OCI-LY1 (cell line): ENCODE results near the gene PACRG.

Source experiments
- H2AFZ ChIP-seq: fragments of 200-600 bp; sonication (generic), shearing (Covaris generic); 2 replicates; pipeline ENCODE4 v1.6.0; 2014; ENCODE audit warnings: antibody characterized with exemption, mild to moderate bottlenecking, low read length
- H3F3A ChIP-seq: fragments of 200-600 bp; sonication (generic), shearing (Covaris generic); 2 replicates; pipeline ENCODE4 v1.6.0; 2014; ENCODE audit warnings: mild to moderate bottlenecking, antibody characterized with exemption, low read length, moderate library complexity; ENCODE audit not compliant: insufficient read depth
- H3K27ac ChIP-seq: fragments of 200-600 bp; sonication (generic); 2 replicates; pipeline ENCODE4 v1.5.1; 2014; ENCODE audit warnings: low read length, mixed run types, mild to moderate bottlenecking, low read depth; ENCODE audit not compliant: poor library complexity, severe bottlenecking
- H3K27me3 ChIP-seq: fragments of 200-600 bp; sonication (generic); 2 replicates; pipeline ENCODE4 v1.6.0; 2014; ENCODE audit warnings: antibody characterized with exemption, mild to moderate bottlenecking, low read length, moderate library complexity; ENCODE audit not compliant: insufficient read depth
- H3K36me3 ChIP-seq: fragments of 200-600 bp; sonication (generic); 2 replicates; pipeline ENCODE4 v1.6.1; 2014; ENCODE audit warnings: mild to moderate bottlenecking, antibody characterized with exemption, low read length, moderate library complexity, mixed read lengths; ENCODE audit not compliant: insufficient read depth
- H3K4me1 ChIP-seq: fragments of 200-600 bp; sonication (generic); 2 replicates; pipeline ENCODE4 v1.5.1; 2014; ENCODE audit warnings: mild to moderate bottlenecking, low read length, moderate library complexity; ENCODE audit not compliant: insufficient read depth, severe bottlenecking
- H3K4me2 ChIP-seq: fragments of 200-600 bp; sonication (generic), shearing (Covaris generic); 2 replicates; pipeline ENCODE4 v1.6.1; 2014; ENCODE audit warnings: low read length
- H3K4me3 ChIP-seq: fragments of 200-600 bp; sonication (generic); 2 replicates; pipeline ENCODE4 v1.5.1; 2014; ENCODE audit warnings: low read length, low read depth, mild to moderate bottlenecking, mixed read lengths; ENCODE audit not compliant: poor library complexity, severe bottlenecking
- H3K79me2 ChIP-seq: fragments of 200-600 bp; shearing (Covaris generic); 2 replicates; pipeline ENCODE4 v1.6.1; 2016; ENCODE audit warnings: mixed run types, low read length, mixed read lengths; ENCODE audit not compliant: insufficient read depth
- H3K9ac ChIP-seq: fragments of 200-600 bp; sonication (generic), shearing (Covaris generic); 2 replicates; pipeline ENCODE4 v1.6.1; 2014; ENCODE audit warnings: mild to moderate bottlenecking, low read length, mixed read lengths
- H3K9me2 ChIP-seq: fragments of 200-600 bp; sonication (generic), shearing (Covaris generic); 2 replicates; pipeline ENCODE4 v1.6.1; 2014; ENCODE audit warnings: low read depth, mild to moderate bottlenecking, low read length, mixed read lengths
- H3K9me3 ChIP-seq: fragments of 200-600 bp; shearing (Covaris generic); 2 replicates; pipeline ENCODE4 v1.6.1; 2014; ENCODE audit warnings: low read length, mixed read lengths
- H4K20me1 ChIP-seq: fragments of 200-600 bp; sonication (generic), shearing (Covaris generic); 2 replicates; pipeline ENCODE4 v1.6.0; 2016; ENCODE audit warnings: mild to moderate bottlenecking, low read length; ENCODE audit not compliant: insufficient read depth
- CTCF ChIP-seq: fragments of 200-600 bp; sonication (generic), shearing (Covaris generic); IDR thresholded peaks from 2 replicates; pipeline ENCODE4 v1.5.1; 2017; ENCODE audit warnings: mild to moderate bottlenecking, antibody characterized with exemption, low read length, moderate library complexity, mixed read lengths
- EZH2 ChIP-seq: fragments of 200-600 bp; sonication (generic), shearing (Covaris generic); IDR thresholded peaks from 2 replicates; pipeline ENCODE4 v1.8.0; 2017; ENCODE audit warnings: borderline replicate concordance, mixed run types, mild to moderate bottlenecking, antibody characterized with exemption, low read length, moderate library complexity, mixed read lengths

PACRG gene

GRCh38 chr6:163328411-163328810 is 600.6 kb downstream of the PACRG start:
- Histone ChIP-seq H2AFZ (no peak overlapping the region), H4K20me1 (no peaks in the 10 kb centered on the region), H3K27me3 (peaks cover 4% of the 10 kb centered on the region; the same call in 1 of the 2 replicates), H3K9me2 (no peaks in the 10 kb centered on the region), H3F3A (no peaks in the 10 kb centered on the region), H3K4me3 (no peak overlapping the region), H3K9ac (no peak overlapping the region), H3K9me3 (no peaks in the 10 kb centered on the region), H3K79me2 (no peaks in the 10 kb centered on the region), H3K4me2 (no peak overlapping the region), H3K4me1 (no peaks in the 10 kb centered on the region), H3K36me3 (no peaks in the 10 kb centered on the region), H3K27ac (no peak overlapping the region)
- TF ChIP-seq EZH2, result no peak
- TF ChIP-seq CTCF, result no peak

GRCh38 chr6:163329991-163330390 is 602.2 kb downstream of the PACRG start:
- Histone ChIP-seq H3F3A (no peaks in the 10 kb centered on the region), H3K79me2 (no peaks in the 10 kb centered on the region), H2AFZ (no peak overlapping the region), H3K27me3 (0 out of 2 replicates have a peak, but pooled peaks cover 3% of the 10 kb centered on the region), H3K4me2 (no peak overlapping the region), H3K27ac (no peak overlapping the region), H3K4me1 (no peaks in the 10 kb centered on the region), H3K36me3 (no peaks in the 10 kb centered on the region), H4K20me1 (no peaks in the 10 kb centered on the region), H3K9ac (no peak overlapping the region), H3K9me3 (no peaks in the 10 kb centered on the region), H3K4me3 (no peak overlapping the region), H3K9me2 (no peaks in the 10 kb centered on the region)
- TF ChIP-seq EZH2 (no peak), CTCF (no peak)

- no peaks in the 10 kb centered on the region for H3K79me2 ChIP-seq
- no peaks in the 10 kb centered on the region for H3K9me3 ChIP-seq
- no peak overlapping the region for H3K9ac ChIP-seq
- H3K27ac ChIP-seq, result no peak overlapping the region
- no peaks in the 10 kb centered on the region for H4K20me1 ChIP-seq
- H2AFZ ChIP-seq, result no peak overlapping the region
- no peak overlapping the region for H3K4me3 ChIP-seq
- H3K27me3 ChIP-seq, result 0 out of 2 replicates have a peak, but pooled peaks cover 4% of the 10 kb centered on the region
- H3K36me3 ChIP-seq, result no peaks in the 10 kb centered on the region
- H3K9me2 ChIP-seq, result no peaks in the 10 kb centered on the region
- H3F3A ChIP-seq, result no peaks in the 10 kb centered on the region
- no peaks in the 10 kb centered on the region for H3K4me1 ChIP-seq
- no peak for TF ChIP-seq EZH2
- TF ChIP-seq CTCF, result no peak
- no peak overlapping the region for H3K4me2 ChIP-seq
Observed at GRCh38 chr6:163331245-163331644, 603.5 kb downstream of the PACRG start.
